NCI-H748 (cell line): ENCODE measurements around the gene MYO1E.
"Not testable (repeated sequence)": the region's sequence is repeated elsewhere in the genome, so short reads cannot be mapped to it uniquely, and the experiment has no call there.

Experiments
- DNase-seq: peaks from one replicate; lab custom pipeline; 2025; ENCODE audit not compliant: unreplicated experiment; lab: John Stamatoyannopoulos, UW

MYO1E gene

GRCh38 chr15:59387196-59387878, 14.7 kb upstream of the MYO1E start:
- not testable (repeated sequence) for DNase-seq

- DNase-seq, result no peak
Observed at GRCh38 chr15:59385171-59385570, 12.5 kb upstream of the MYO1E start.

GRCh38 chr15:59384507-59384906, 11.8 kb upstream of the MYO1E start:
- DNase-seq, result no peak

DNA sequence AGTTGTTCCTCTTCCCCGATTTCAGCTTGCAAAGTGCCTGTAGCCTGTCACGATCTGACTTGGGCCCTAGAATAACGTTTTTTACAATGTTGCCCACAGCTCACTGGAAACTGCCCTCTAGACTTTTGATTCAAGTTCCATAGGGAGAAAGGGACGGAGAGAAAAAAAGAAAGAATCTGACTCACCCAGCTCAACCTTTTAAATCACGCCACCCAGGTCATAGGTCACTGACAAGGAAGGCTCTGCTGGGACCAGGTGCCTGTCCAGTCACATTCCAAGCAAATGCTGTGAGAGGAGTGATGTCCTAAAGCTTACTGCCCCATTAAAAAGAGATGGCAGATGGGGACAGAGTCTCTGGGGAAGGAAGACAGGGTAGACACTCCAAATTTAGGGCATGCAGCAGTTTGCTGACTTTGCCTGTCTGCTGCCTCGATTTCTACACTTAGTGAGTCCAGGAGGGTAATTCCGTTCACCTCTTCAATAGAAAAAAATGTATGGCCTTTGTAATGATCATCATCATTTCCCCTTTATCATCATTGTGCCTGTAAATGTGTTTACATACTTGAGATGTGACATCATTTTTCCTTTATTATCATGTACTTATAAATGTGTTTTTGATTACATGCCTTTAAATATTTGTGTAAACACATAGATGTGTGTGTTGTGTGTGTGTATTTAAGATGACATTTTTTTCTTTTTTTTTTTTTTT, 8.4 kb upstream of the MYO1E start:
- no peak for DNase-seq

DNA sequence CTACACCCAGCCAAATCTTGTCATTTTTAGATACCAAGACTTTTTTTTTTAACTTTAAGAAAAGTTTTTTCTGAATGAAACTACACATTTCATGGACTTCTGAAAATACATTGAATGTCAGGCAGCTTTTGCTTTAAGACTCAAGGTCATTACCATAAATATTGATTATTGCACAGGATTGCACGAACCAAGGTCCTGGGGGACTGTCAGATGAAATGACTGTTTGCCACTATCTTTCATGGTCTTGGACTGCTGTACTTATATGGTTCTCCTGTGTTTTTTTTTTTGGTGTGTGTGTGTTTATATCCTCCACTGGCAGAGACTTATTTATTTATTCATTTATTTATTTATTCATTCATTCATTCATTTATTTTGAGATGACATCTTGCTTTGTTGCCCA, 6.9 kb upstream of the MYO1E start:
- DNase-seq, result no peak

DNA sequence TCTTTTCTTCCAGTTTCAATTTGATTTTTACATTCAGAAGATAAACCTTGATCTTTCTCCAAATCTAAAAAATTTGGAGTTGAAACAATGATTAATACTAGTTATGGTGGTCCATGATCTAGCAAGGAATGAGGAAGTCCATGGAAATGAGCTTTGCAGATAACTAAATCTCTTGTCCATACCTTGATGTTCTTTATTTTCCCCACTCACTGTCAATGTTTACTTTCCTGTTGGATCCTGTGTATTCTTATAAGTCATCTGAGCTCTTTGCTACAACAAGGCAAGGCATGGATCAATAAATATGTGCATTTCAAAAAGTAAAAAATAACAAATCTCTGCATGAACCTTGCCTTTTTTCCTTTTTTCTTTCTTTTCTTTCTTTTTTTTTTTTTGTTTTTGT, 6.2 kb upstream of the MYO1E start:
- DNase-seq, result no peak

- no peak for DNase-seq
Observed at GRCh38 chr15:59377924-59378323, 5.3 kb upstream of the MYO1E start.

GRCh38 chr15:59376733-59377132, 4.1 kb upstream of the MYO1E start:
- DNase-seq, result no peak

DNA sequence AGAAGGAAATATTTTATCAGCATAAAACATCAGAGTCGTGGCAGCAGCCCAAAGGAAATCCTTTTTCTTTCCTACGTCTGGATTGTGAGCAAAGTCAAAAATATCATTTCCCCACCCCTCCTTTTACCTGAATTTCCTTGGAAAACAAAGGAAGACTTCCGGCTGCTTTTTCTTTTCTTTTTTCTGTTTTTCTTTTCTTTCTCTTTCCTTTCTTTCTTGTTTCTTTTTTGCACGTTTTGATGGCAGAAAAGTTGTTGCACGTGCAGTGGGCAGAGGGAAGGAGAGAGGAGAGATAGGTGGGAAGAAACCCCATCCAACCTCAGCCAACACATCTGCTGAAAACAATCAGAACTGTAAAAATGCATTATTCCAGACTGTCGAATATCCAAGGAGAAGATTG, 544 bp upstream of the MYO1E start:
- DNase-seq, result no peak

DNA sequence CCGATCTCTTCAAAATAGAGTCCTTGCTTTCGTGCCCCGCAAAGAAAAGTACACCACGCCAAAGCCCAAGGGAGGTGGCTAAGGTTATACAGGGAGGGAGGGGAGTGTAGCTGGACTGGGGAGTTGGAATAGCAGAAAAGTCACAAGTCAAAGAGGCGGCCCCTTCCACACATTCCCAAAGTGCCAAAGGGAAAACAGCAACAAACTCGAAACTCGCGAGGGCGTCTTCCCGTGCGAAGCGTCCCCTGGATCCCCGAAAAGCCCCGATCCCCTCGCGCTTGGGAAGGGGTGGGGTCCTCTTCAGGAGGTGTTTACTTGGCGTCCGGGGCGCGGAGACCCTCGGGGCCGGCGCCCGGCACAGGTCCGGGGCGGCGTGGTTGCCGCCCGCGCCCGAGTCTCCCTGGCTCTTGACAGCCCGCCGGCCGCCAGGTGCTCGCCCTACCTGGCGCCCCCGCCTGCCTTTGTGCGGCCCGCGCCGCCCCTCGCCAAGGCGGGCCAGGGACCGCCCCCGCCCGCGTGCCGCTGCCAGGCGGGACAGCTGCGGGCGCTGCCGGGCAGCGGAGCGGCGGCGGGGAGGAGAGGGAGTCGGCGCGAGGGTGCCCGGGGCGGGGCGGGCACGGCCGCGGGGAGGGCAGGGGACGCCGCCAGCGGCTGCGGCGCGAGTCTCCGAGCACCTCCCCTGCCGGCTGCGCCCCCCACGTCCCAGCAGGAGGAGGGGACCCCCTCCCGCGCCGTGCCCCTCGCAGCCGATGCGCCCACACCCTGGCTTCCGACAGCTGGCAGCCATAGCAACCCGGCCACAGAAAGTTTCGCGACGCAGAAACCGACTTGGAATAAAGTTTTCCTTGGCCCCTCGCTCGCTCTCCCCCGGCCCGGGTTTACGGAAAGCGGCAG, 966 bp downstream of the MYO1E start:
- peak; percentile 50 for DNase-seq

GRCh38 chr15:59369597-59369996, 3.1 kb downstream of the MYO1E start:
- DNase-seq, result no peak

DNA sequence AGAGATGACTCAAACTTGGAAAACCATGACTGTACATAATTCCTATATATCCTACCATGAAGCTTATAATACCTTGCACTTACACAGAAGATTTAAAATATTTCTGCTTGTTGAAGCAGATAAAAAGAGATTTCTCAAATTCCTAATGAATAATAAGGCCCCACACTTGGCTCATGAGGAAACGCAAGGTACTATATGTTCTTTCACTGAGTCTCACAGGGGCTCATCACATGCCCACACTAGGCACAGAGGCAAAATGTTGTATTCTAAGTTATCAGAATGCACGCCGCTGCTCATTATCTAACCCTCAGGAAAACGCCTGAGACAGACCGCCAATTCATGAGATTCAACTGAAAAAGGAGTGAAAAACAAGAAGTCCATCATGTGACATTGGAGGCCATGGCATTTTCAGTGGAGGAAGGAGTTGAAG, 5.6 kb downstream of the MYO1E start:
- no peak for DNase-seq

DNA sequence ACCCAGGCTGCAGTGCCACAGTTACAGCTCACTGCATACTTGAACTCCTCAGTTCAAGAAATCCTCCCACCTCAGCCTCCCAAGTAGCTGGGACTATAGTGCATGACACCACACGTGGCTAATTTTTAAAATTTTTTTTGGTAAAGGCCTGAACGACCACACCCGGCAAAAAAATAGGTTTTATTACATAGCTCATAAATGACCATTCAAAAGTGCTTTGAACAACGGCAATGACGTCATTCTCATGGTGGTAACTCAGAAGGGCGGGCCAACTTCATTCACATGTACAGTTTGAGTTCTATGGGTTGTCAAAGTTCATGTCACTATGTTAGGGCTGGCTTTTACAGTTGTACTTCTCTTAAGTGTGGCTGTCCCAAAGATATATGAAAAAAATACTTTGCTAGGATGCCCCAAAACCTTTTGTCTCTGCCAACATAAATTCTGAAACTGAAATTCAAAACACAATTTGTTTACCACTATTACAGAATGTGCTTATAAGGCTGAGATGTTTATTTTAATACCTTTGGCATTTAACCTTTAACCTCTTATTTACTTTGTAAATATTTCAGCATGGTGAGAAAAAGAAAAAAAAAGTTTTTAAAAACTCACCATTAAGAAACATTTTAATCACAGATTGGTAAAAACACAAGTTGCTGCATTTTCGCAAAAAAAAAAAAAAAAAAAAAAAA, 6.2 kb downstream of the MYO1E start:
- DNase-seq, result no peak

DNA sequence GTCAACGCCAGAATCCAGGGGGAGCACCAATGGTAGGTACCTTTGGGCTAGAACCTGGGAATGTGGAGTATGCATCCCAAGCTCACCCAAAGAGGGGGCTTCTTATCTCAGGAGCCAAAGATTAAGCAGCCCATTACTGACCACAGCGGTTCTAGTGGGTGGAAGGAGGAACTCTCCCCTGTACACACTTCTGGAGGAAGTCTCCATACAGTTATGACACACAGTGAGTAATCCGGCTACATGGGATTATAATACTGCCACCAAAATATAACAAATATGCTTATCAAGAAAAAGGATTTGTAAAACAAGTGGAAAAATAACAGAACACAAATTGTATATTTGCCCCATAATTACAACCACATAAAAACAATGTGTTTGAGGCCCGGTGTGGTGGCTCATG, 8.4 kb downstream of the MYO1E start:
- DNase-seq, result no peak

GRCh38 chr15:59362331-59362730, 10.3 kb downstream of the MYO1E start:
- no peak for DNase-seq

- DNase-seq, result no peak
Observed at GRCh38 chr15:59360896-59361295, 11.8 kb downstream of the MYO1E start.

- DNase-seq, result no peak
Observed at GRCh38 chr15:59360305-59360704, 12.4 kb downstream of the MYO1E start.

GRCh38 chr15:59355730-59356129, 16.9 kb downstream of the MYO1E start:
- no peak for DNase-seq

DNA sequence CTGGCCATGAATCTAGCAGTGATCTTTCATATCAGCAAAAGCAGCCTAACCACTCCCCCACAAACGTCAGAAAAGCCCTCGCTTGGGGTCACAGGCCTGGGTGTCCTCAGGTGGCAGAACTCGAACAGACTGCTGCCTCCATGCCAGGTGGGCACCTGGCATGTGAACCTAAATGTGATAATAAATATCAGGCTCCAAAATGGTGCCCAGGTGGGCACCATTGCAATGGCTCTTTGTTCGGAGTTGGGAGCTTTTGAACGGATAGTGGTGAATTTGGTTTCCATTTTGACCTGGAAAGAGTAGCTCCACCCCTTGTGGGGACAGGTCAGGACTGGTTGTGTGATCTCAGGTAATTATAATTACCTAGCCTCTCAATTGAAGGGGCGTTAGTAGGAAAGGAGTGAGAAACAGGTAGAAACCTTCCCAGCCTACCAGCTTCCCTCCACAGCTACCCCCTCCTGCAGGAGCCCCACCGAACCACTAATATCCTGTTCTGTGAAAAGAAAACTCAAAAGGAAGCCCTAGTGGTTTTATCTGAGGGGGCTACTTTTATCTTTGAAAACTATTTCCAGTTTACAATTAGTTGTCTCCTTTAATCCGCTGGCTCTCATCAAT, 18.1 kb downstream of the MYO1E start:
- peak; percentile 36 for DNase-seq

DNA sequence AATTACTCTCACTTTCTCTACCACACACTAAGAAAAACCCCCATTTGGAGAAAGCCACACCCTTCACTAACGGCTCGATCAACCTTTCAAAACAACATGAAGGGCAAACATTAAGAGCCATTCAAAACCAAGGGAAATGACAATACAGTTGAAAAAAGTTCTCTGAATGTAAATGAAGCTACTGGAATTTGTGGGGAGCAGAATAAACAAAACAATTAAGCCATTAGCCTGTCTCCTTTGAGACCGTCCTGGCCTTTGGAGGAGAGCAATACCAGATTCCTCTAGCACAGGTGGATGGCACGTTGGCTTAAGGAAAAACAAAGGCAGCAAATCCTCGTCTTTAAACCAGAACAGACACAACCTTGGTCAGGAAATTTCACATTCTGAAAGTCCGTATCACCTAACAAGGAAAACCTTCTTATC, 18.7 kb downstream of the MYO1E start:
- peak; percentile 51 for DNase-seq

GRCh38 chr15:59352683-59353082, 20.0 kb downstream of the MYO1E start:
- no peak for DNase-seq
